ENCODE data around the gene PTGFRN.
A peak's percentile ranks its signal among the peaks of the same experiment; 100 is the strongest.

PTGFRN gene

DNA sequence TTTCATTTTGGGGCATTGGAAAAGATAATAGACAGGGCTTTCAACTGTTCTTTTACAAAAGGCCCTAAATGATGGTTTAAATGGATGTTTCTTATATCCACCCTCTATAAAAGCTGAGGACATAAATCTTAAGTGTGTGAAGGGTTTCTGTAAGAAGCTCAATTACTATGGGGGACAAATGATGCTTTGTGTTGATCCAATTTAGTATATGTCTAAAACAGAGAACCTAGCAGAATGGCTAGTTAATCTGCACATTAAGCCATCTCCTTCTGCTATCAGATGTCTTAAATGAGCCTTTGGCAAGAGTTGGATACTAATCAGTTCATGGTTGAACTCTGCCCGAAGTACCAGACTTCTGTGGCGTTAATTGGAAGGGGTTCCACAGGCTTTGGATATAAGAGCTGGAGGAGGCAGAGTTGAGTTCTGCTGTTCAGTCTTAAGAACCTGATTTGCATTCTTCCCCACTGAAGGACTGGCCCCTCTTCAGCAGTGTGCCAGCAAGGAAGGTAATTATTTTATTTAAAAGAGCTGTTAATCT is 43.1 kb downstream of the PTGFRN start:
- H3K27me3 ChIP-seq, result no peaks in the 10 kb centered on the region
- no peak overlapping the region for H3K4me3 ChIP-seq
- TF ChIP-seq CTCF (IDR thresholded peaks at IDR 0.05), result no peak
- no peaks in the 10 kb centered on the region for H3K9me3 ChIP-seq
- no peak for DNase-seq
- H3K27ac ChIP-seq, result no peak overlapping the region
- intact Hi-C loops (cut with DNase I; ENCODE audit: low total_unique reads), result no loop called here
- H3K4me1 ChIP-seq, result peaks cover 0 to 5% (median 0%) of the 10 kb centered on the region in 4 donors
- peaks cover 0 to 7% (median 0%) of the 10 kb centered on the region in 3 donors for H3K36me3 ChIP-seq

DNA sequence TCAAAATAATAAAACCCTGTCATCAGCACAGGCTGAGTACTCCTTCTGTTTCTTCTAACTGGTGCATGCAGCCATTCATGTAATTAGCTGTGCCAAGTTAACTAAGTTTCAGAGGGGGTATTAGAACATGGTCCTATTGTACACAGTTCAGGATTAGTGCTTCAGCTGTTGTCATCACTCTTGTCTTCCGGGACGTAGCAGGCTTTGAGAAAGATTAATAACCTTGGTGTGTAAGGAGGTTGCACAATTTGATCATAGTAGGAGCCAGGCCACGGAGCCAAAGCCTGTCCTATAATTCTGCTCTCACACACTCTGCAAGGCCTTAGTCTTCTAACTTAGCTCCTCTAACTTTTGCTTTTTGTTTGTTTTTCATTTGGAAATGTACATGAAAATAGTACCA is 44.7 kb downstream of the PTGFRN start:
- Histone ChIP-seq H3K36me3 (peaks cover 0 to 3% (median 0%) of the 10 kb centered on the region in 3 donors), H3K27me3 (no peaks in the 10 kb centered on the region), H3K9me3 (no peaks in the 10 kb centered on the region), H3K4me3 (no peak overlapping the region), H3K27ac (no peak overlapping the region), H3K4me1 (peaks cover 0 to 5% (median 0%) of the 10 kb centered on the region in 4 donors)
- no peak for TF ChIP-seq CTCF (IDR thresholded peaks at IDR 0.05)
- DNase-seq, result peak in 1 of 2 donors; percentile 55
- intact Hi-C loops (cut with DNase I; ENCODE audit: low total_unique reads), result no loop called here

- no peak for TF ChIP-seq CTCF (IDR thresholded peaks at IDR 0.05)
- no peak overlapping the region for H3K27ac ChIP-seq
- DNase-seq, result no peak
- H3K27me3 ChIP-seq, result no peaks in the 10 kb centered on the region
- no peaks in the 10 kb centered on the region for H3K4me1 ChIP-seq
- intact Hi-C loops (cut with DNase I; ENCODE audit: low total_unique reads), result no loop called here
- no peak overlapping the region for H3K4me3 ChIP-seq
- no peaks in the 10 kb centered on the region for H3K9me3 ChIP-seq
- peaks cover 0 to 2% (median 0%) of the 10 kb centered on the region in 3 donors for H3K36me3 ChIP-seq
Measured at GRCh38 chr1:116956378-116956777, 46.7 kb downstream of the PTGFRN start.

DNA sequence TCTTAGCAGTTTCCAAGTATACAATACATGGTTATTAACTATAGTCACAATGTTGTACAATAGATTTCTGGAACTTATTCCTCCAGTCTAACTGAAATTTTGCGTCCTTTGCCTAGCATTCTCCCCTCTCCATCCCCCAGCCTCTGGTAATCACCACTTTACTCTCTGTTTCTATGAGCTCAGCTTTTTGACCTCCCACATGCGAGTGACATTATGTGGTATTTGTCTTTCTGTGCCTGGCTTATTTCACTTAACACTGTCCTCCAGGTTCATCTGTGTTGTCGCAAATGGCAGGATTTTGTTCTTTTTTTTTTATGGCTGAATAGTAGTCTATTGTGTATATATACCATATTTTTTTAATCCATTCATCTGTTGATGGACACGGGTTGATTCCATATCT is 47.9 kb downstream of the PTGFRN start:
- Histone ChIP-seq H3K27ac (no peak overlapping the region), H3K9me3 (no peaks in the 10 kb centered on the region), H3K4me3 (no peak overlapping the region), H3K36me3 (peaks cover 0 to 15% (median 0%) of the 10 kb centered on the region in 3 donors), H3K27me3 (no peaks in the 10 kb centered on the region), H3K4me1 (no peaks in the 10 kb centered on the region)
- intact Hi-C loops (cut with DNase I; ENCODE audit: low total_unique reads), result no loop called here
- DNase-seq, result no peak
- no peak for TF ChIP-seq CTCF (IDR thresholded peaks at IDR 0.05)

GRCh38 chr1:116958110-116958509 is 48.4 kb downstream of the PTGFRN start:
- intact Hi-C loops (cut with DNase I; ENCODE audit: low total_unique reads), result no loop called here
- Histone ChIP-seq H3K27ac (no peak overlapping the region), H3K36me3 (peaks cover 0 to 17% (median 0%) of the 10 kb centered on the region in 3 donors), H3K27me3 (no peaks in the 10 kb centered on the region), H3K4me3 (no peak overlapping the region), H3K4me1 (no peaks in the 10 kb centered on the region), H3K9me3 (no peaks in the 10 kb centered on the region)
- DNase-seq, result no peak
- TF ChIP-seq CTCF (IDR thresholded peaks at IDR 0.05), result no peak

DNA sequence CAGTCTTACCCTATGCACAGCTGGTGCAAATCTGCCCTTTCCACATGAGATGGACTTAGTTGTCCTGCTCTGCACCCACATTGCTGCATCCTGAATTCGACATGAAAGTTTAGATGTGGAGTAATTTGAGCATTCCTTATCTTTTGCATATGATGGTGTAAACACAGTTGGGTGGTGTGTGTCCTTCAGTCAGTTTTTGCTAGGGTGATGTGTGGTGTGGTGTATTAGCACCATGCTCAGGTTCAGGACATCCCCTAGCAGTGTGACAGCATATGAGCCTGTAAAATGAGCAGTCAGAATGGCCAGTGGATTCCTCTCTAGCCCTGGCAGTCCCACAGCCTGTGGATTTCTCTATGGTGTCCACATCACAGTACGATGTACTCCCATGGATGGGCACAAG is 49.3 kb downstream of the PTGFRN start:
- Histone ChIP-seq H3K27ac (no peak overlapping the region), H3K36me3 (peaks cover 0 to 17% (median 0%) of the 10 kb centered on the region in 3 donors), H3K4me3 (no peak overlapping the region), H3K9me3 (no peaks in the 10 kb centered on the region), H3K27me3 (no peaks in the 10 kb centered on the region), H3K4me1 (no peaks in the 10 kb centered on the region)
- DNase-seq, result no peak
- TF ChIP-seq CTCF (IDR thresholded peaks at IDR 0.05), result no peak
- intact Hi-C loops (cut with DNase I; ENCODE audit: low total_unique reads), result no loop called here

Data from tibial artery (tissue), 4 donors.